ENCODE results near the gene ST6GALNAC3.

Gene ST6GALNAC3

GRCh38 chr1:76542359-76542758 is 467.8 kb downstream of the ST6GALNAC3 start:
- FAIRE-seq, result no peak

DNA sequence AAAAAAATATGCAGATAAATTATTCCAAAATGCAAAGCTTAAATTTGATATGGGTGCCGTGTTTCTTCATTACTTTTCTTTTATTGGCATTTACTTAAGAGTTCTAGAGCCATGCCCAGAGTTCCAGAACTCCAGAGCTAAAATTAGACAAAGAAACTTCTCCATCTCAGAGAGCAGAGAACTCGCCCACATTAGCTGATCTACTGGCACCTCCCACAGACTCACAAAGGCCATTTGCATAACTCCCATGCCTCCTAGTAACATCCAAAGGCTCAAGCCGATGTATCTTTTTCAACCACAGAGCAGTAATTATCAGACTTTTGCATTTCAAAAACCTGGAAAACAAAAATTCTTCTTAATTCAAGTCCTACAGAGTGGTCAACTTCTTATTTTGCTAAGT is 468.9 kb downstream of the ST6GALNAC3 start:
- no peak for FAIRE-seq

GRCh38 chr1:76546354-76546933 is 471.9 kb downstream of the ST6GALNAC3 start:
- FAIRE-seq, result no peak

- no peak for FAIRE-seq
These were observed 473.4 kb downstream of the ST6GALNAC3 start for GRCh38 chr1:76547916-76548315.

GRCh38 chr1:76548513-76549100 is 474.1 kb downstream of the ST6GALNAC3 start:
- FAIRE-seq, result no peak

DNA sequence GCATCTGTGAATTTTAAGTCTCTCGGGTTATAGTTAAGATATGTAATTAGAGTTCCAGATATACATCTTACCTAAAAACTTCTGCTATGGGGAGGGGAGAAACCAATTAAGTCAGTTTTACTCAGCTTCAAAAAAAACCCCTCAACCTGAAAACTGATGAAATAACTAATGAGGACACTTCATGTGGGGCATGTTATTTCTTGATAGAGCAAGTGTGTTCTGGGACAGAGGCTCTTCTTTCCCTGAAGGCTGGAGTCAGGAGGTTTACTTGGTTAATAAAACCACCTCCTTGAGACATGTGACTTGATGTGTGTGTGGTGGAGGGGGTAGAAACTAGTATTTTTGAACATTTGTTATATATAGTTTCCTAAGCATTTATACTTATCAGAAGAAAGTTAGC is 479.7 kb downstream of the ST6GALNAC3 start:
- FAIRE-seq, result no peak

- no peak for FAIRE-seq
These were observed 487.7 kb downstream of the ST6GALNAC3 start for GRCh38 chr1:76562292-76562691.

GRCh38 chr1:76568573-76569238 is 494.2 kb downstream of the ST6GALNAC3 start:
- no peak for FAIRE-seq

DNA sequence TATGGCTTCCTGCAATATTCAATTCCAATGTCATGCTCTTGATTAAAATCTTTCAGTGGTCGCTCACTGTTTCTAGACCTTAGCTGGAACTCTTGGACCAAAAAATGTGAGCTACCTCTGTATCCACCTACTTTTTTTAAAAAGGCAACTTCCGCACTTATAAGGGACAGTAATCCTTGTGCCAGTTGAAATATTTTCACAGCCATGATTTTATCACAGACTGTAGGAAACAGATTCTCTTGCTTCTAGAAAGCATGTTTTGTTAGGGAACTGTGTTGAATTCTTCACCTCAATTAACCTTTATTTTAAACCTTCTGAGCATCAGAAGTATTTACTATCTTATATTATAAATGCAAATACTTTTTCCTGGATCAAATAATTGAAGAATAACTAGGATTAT is 496.7 kb downstream of the ST6GALNAC3 start:
- FAIRE-seq, result no peak

DNA sequence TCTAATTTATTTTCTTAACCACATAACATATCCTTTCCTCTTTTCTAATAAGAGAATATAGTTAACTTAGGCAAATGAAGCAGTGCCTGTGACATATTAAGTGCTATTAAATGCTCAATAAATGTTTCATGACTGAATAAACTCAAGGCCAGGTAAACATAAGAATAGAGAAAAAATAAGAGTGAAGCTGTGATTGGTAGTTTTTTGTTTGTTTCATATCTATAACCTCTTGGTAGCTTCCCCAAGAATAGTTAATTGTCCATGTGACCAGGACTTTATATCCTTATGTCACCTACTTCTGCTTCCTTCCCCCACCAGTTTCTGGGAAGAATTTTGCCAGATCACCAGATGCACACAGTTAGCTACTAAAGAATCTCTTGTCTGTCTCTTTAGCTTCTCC is 497.7 kb downstream of the ST6GALNAC3 start:
- no peak for FAIRE-seq

- no peak for FAIRE-seq
These were observed 502.5 kb downstream of the ST6GALNAC3 start for GRCh38 chr1:76576876-76577524.

GRCh38 chr1:76577525-76578185 is 503.1 kb downstream of the ST6GALNAC3 start:
- no peak for FAIRE-seq

- no peak for FAIRE-seq
These were observed 505.7 kb downstream of the ST6GALNAC3 start for GRCh38 chr1:76580206-76580605.

DNA sequence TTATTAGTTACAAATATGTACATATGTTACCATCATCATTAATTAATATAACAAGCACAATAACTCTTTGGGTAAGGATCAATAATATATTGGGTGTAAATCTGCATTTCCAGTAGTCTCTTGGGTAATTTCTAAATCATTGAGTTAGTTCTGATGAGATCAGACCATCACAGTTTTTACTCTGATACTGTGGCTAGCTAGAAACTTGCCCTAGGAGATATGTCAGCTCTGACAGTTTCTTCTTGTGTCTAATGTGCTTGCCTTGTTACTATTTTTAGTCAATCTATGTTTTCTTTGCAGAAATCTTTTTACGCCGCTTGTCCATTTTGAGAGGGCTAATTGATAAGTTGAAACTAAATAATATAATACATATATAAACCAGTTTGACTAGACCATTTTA is 507.2 kb downstream of the ST6GALNAC3 start:
- no peak for FAIRE-seq

- no peak for FAIRE-seq
These were observed 508.8 kb downstream of the ST6GALNAC3 start for GRCh38 chr1:76583235-76583868.

- FAIRE-seq, result no peak
These were observed 509.4 kb downstream of the ST6GALNAC3 start for GRCh38 chr1:76583875-76584477.

DNA sequence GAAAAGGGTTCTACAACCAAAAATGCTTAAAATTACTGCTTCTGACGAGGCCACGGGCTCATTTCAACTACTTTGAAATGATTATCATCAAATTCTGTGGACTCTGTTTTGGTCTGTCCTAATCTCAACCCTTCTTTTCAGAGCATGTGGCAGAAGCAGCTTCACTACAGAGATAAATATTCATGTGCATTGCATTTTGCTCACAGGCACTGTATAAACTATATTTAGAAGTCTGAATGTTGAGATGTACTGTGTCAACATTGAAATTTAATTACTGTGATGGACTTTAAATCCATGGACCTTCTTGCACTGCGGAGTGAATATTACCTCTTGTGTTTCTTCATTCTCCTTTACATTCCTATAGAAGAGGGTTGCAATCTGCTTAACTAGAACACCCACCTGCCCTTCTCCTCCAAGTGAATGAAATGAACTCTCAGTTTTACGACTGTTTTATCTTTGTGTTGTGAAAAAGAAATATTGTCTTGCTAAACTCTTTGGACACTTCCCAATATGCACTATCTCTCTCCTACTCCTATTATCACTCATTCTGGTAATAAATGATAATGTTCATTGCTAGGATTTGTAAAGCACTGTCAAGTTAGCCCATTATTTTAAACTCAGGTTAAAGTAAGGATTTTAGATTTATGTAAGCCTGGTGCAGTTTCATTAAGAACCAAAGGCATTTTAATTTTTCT is 511.6 kb downstream of the ST6GALNAC3 start:
- FAIRE-seq, result no peak

DNA sequence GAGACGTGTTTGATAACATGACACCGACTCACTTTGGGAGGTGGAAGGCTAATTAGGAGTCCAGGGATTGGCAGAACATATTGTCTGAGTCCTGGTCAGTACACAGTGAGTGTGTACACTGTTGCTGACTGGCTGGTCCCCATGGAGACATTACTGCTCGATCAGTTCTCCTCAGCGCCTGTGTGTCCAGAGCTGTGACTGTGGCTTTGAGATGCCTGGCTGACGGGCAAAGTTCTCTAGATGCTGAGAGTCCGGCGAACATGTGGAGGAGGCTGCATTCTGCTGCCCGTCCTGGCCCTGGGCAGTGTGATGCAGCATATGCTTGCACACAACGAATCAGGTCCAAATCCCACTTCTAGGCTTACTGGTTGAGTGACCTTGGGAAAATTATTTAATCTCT is 512.7 kb downstream of the ST6GALNAC3 start:
- FAIRE-seq, result no peak

DNA sequence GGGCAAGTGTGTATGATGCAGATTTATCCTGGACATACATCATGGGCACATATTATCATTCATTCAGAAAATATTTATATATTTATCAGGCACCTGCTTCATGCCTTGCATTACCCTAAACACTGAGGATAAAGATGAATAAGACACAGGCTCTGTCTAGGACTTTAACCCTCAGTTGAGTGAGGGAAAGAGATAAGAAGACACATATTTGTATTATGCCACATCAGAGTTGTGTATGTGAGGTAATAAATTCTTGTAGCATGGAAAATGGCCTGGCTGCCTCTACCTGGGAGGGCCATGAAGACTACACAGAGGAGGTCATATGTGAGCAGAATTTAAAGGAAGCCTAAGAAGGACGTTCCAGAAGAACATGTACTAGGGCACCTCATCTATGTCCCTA is 516.9 kb downstream of the ST6GALNAC3 start:
- FAIRE-seq, result no peak

GRCh38 chr1:76591963-76592362 is 517.4 kb downstream of the ST6GALNAC3 start:
- FAIRE-seq, result no peak

DNA sequence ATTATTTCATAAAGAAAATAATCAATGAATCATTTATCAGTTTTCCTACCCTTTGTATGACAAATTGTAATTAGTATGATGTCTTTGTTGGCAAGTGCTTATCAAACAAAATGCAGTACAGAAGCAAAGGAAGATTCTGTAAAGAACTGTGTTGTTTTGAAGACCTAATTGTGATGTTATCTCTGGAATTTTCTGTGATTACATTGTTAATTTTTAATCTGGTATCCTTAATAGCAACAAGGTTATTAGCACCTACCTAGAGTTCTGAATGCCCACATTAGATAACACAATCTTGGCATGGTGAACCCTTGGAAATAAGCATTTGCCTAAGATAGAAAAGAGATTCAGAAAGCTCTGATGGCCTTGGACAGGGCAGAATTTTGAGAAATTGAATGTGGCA is 518.6 kb downstream of the ST6GALNAC3 start:
- FAIRE-seq, result no peak

DNA sequence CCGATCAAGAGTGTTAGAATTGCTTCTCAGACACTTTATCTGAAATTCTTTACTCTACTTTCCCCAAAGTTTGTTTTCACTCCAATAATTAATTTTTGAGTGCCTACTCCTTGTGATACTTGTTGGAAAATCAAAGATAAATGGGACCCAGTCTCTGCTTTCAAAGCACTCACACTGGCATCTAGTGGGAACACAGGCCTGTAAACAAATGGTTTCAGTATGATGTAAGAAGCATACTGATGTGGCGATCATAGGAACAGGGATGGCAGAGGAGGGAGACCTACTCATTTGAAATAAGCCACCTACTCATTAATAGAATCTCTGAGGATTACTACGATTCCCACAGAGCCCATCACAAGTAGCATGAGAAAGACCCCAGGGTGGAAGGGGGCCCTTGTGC is 519.1 kb downstream of the ST6GALNAC3 start:
- FAIRE-seq, result no peak

All from colon (tissue), 2 donors.